ENCODE measurements around the gene C21orf58.

The C21orf58 gene

GRCh38 chr21:46252840-46253239, 70.8 kb downstream of the C21orf58 start:
- no peak for DNase-seq

All from CD4-positive, alpha-beta T cell treated with Interleukin-1 beta for 1 hour (primary cell).